ENCODE results near the gene NUDT22.
A peak's percentile ranks its signal among the peaks of the same experiment; 100 is the strongest.

NUDT22 gene

DNA sequence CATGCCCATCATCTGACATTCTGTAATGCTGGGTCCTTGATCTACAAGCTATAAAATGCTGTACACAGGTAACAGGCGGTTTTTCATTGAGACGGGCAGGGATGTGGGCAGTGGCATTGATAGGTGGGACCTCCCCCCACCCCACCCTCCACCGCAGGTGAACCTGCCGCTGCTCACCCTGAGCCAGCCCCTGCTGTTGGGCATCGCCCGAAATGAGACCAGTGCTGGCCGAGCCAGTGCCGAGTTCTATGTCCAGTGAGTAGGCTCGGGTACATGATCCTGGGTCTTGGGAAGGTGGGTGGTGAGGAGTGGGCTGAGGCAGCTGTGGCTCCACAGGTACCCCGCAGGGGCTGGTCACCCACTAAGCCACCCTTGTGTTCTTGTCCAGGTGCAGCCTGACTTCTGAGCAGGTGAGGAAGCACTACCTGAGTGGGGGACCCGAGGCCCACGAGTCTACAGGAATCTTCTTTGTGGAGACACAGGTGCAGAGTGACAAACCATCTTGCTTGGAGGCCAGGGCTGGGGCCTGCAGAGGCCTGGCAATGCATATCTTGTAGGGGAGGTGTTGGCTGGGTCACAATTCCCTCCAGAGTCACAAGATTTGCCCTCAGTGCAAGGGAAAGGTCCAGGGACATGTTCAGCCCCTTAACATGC is 3.1 kb downstream of the NUDT22 start:
- DNase-seq (ENCODE audit: low read depth), result no peak

GRCh38 chr11:64229744-64230170 is 3.7 kb downstream of the NUDT22 start:
- DNase-seq (ENCODE audit: low read depth), result no peak

- peak; percentile 30 for DNase-seq (ENCODE audit: low read depth)
These were observed 4.3 kb downstream of the NUDT22 start, which contains the start of gene DNAJC4 for GRCh38 chr11:64230171-64230984. DNAJC4 (plus strand) TSS chr11:64230548; CDS start chr11:64230855, 307 bp downstream.

GRCh38 chr11:64230985-64231365 is 4.9 kb downstream of the NUDT22 start:
- DNase-seq (ENCODE audit: low read depth), result no peak

GRCh38 chr11:64231546-64231945 is 5.5 kb downstream of the NUDT22 start:
- DNase-seq (ENCODE audit: low read depth), result no peak

GRCh38 chr11:64232182-64232966 is 6.3 kb downstream of the NUDT22 start:
- no peak for DNase-seq (ENCODE audit: low read depth)

- no peak for DNase-seq (ENCODE audit: low read depth)
These were observed 6.9 kb downstream of the NUDT22 start for GRCh38 chr11:64232967-64233315.

DNA sequence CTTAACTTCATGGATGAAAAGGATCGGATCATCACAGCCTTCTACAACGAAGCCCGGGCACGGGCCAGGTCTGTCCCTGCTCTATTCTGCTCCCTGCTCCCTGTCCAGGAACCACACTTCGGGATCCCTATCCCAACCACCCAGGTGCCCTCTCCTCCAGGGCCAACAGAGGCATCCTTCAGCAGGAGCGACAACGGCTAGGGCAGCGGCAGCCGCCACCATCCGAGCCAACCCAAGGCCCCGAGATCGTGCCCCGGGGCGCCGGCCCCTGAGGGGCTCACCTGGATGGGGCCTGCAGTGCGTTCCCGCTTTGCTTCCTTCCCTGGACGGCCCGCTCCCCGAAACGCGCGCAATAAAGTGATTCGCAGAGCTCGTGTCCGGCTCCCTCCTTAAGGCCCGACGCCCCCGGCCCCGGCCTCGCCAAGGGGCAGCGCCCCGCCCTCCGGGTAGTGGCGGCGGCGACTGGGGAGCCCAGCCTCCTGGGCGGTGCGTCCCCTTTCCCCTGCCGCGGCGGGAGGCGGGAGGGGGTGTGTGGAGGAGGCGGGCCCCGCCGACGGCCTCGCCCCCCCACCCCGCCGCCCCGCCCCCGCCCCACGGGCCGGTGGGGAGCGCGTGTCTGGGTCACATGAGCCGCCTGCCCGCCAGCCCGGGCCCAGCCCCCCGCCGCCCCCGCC is 8.0 kb downstream of the NUDT22 start, which contains the start of gene VEGFB:
Gene VEGFB (plus strand): TSS at position 672 of the 674 bp plus-strand sequence. CDS start 250 bp downstream, outside the sequence.
- DNase-seq (ENCODE audit: low read depth), result no peak

- no peak for DNase-seq (ENCODE audit: low read depth)
These were observed 8.7 kb downstream of the NUDT22 start for GRCh38 chr11:64234647-64235379.

DNA sequence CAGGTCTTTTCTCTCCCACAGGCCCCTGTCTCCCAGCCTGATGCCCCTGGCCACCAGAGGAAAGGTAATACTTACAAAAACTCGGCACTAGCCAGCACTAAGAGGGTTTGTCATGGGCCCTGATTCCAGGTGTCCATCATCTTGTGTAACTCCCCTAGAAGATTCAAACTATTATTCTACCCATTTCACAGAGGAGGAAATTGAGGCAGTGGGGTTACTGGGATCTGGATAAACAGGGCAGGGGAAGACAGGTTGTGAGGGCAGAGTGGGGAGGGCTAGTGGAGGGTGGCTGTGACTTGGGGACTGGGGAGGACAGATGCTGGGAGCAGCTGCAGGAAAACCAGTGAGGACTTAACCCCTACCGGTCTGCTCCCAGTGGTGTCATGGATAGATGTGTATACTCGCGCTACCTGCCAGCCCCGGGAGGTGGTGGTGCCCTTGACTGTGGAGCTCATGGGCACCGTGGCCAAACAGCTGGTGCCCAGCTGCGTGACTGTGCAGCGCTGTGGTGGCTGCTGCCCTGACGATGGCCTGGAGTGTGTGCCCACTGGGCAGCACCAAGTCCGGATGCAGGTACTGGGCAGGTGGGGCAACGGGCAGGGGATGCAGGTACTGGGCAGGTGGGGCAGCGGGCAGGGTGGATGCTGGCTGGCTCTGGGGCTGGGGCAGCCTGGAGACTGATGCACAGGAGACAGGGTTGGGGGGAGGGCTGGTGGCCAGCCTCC is 9.5 kb downstream of the NUDT22 start:
- no peak for DNase-seq (ENCODE audit: low read depth)

- no peak for DNase-seq (ENCODE audit: low read depth)
These were observed 11.4 kb downstream of the NUDT22 start for GRCh38 chr11:64237484-64237951.

DNA sequence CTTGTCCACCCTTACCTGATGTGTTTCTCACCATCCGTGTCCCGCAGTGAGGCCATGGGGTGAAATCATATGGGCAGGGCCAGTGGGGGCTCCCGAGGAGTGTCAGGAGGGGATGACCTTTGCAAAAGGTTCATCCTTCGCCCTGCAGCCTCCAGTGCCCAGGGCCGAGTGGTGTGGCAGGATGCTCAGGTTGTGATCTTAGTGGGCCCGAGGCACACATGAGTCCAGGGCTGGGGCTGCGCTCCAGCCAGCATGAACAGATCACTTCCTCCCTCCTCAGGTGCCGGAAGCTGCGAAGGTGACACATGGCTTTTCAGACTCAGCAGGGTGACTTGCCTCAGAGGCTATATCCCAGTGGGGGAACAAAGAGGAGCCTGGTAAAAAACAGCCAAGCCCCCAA is 12.0 kb downstream of the NUDT22 start:
- DNase-seq (ENCODE audit: low read depth), result no peak

GRCh38 chr11:64238999-64239398 is 12.9 kb downstream of the NUDT22 start:
- no peak for DNase-seq (ENCODE audit: low read depth)

DNA sequence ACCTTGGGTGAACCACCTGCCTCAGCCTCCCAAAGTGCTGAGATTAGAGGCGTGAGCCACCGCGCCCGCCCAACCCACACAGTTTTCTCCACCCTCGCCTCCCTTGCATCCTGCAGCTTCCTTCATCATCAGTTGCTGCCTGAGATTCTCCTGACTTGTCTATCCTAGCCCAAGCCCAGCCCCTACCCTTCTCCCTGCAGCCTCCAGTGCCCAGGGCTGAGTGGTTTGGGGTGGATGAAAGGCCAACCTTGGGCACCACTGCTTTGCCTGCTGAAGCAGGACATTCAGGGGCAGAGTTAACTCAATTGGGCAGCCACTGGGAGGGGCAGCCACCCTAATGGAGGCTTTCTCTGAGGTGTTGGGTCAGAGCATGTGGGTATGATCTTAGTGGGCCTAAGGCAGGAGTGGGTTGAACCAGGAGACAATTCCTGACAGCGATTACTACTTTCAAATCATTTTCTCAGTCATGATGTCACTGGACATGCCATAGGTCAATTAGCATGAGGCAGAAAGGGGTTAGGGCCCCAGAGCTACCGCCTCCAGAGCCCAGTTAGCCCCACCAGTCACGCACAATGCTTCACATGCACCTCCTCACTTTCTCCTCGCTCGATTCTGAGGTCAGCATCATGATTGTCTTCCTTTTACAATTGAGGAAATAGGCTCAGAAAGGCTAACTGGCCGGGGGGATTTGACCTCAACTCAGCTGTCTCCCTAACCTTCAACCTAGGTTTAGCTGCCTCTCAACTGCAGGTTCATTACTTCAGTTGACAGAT is 13.8 kb downstream of the NUDT22 start:
- no peak for DNase-seq (ENCODE audit: low read depth)

GRCh38 chr11:64240435-64241240 is 14.6 kb downstream of the NUDT22 start, which contains the start of gene FKBP2:
FKBP2 (plus strand) TSS chr11:64241095; CDS start chr11:64242388, 1,293 bp downstream.
- peak; percentile 63 for DNase-seq (ENCODE audit: low read depth)

GRCh38 chr11:64241241-64241490 is 15.1 kb downstream of the NUDT22 start:
- DNase-seq (ENCODE audit: low read depth), result peak; percentile 97

- DNase-seq (ENCODE audit: low read depth), result no peak
These were observed 15.7 kb downstream of the NUDT22 start for GRCh38 chr11:64241491-64242374.

Measured in non-pigmented ciliary epithelial cell (primary cell).